Measurements from ENCODE around the gene RDH11.
A peak's percentile ranks its signal among the peaks of the same experiment; 100 is the strongest.

RDH11 gene

DNA sequence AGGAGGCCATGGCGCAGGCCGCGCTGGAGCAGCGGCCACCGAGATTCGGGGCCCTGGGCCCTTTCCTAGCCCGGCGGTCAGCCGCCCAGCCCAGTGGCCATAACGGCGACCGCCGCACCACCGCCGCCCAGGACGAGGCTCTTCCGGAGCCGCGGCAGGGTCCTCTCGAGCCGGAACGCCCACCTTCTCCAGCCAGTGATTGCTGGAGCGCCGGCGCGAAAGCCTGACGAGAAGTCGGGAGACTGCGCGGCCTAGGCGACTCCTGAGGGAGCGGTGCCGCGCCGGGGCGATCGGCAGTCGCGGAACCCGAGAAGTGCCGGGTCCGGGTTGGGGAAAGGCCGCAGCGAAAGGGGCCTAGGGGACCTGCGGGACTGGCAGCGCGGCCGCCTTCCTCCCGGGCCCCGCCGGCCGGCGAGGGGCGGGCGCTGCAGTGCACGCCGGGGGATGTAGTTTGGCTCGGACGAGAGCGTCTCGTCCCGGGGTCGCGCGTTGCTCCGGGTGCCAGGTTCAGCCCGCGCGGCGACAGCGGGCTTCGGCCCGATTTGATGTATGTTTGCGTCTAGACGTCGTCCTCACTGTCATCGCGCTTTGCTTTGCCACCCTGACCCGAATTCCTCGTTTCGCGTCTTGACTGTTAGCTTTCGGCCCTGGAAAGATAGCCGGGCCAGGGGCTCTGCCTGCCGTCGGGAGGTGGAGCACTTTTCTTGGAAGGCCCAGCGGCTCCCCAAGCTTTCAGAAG, 20.9 kb downstream of the RDH11 start, which contains the start of gene VTI1B:
Gene VTI1B (minus strand): TSS at position 153 of the 739 bp plus-strand sequence. CDS start 143 bp downstream, at position 10.
- peaks cover 12% of the 10 kb centered on the region for H3K4me1 ChIP-seq (ENCODE audit: control insufficient read depth, insufficient read depth, low read length)
- H3K27ac ChIP-seq (ENCODE audit: extremely low read depth, low read depth, low read length) = peak within 1 kb of the TSS; percentile 97
- no peaks in the 10 kb centered on the region for H3K9me3 ChIP-seq (ENCODE audit: control insufficient read depth, insufficient read depth, low read depth, low read length)
- ChIA-PET POLR2A (interaction anchor here (1.3 to 2.9 kb wide), 2 partner anchors 21 to 27 kb away, joined by 3 to 15 read pairs; partner anchors contain the start of genes RDH11 and RDH12), CTCF (interaction anchor here (0.7 to 2.4 kb wide), 10 partner anchors 27 to 184 kb away, joined by 3 to 9 read pairs (median 4); partner anchors contain the start of gene RDH12)
- H3K4me3 ChIP-seq (ENCODE audit: low read depth, low read length) = peak within 1 kb of the TSS; percentile 98
- H3K36me3 ChIP-seq (ENCODE audit: control insufficient read depth in 2 of 2, insufficient read depth in 1 of 2, low read length in 2 of 2) = peaks cover 18 to 27% of the 10 kb centered on the region in 2 experiments
- peak; percentile 62; the same call in 1 of the 2 replicates for TF ChIP-seq SP7 (tag by site-specific recombination; IDR thresholded peaks at IDR 0.05)
- TF ChIP-seq ZNF776 (tag by site-specific recombination; IDR thresholded peaks at IDR 0.05; ENCODE audit: borderline replicate concordance) = no peak
- no peak for TF ChIP-seq ZNF645 (tag by site-specific recombination; IDR thresholded peaks at IDR 0.05)
- TF ChIP-seq ZSCAN4 (tag by site-specific recombination; IDR thresholded peaks at IDR 0.05) = no peak
- no peak for TF ChIP-seq ZNF202 (tag by site-specific recombination; IDR thresholded peaks at IDR 0.05; ENCODE audit: borderline replicate concordance)
- peak; percentile 61 for TF ChIP-seq SP2 (tag by site-specific recombination; IDR thresholded peaks at IDR 0.05)
- TF ChIP-seq, protein P1, sequence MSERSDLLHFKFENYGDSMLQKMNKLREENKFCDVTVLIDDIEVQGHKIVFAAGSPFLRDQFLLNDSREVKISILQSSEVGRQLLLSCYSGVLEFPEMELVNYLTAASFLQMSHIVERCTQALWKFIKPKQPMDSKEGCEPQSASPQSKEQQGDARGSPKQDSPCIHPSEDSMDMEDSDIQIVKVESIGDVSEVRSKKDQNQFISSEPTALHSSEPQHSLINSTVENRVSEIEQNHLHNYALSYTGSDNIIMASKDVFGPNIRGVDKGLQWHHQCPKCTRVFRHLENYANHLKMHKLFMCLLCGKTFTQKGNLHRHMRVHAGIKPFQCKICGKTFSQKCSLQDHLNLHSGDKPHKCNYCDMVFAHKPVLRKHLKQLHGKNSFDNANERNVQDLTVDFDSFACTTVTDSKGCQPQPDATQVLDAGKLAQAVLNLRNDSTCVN (tag by site-specific recombination; optimal IDR thresholded peaks at IDR 0.05) = peak; percentile 92
- peak; percentile 64; the same call in 1 of the 2 replicates for TF ChIP-seq ZBTB11 (tag by site-specific recombination; conservative IDR thresholded peaks at IDR 0.05; ENCODE audit: low read depth)
- TF ChIP-seq ZBTB7A (tag by site-specific recombination; IDR thresholded peaks at IDR 0.05; ENCODE audit: low read depth) = peak; percentile 66; the same call in 1 of the 2 replicates
- no peak for TF ChIP-seq ZNF174 (tag by site-specific recombination; IDR thresholded peaks at IDR 0.05)
- TF ChIP-seq, protein P2, sequence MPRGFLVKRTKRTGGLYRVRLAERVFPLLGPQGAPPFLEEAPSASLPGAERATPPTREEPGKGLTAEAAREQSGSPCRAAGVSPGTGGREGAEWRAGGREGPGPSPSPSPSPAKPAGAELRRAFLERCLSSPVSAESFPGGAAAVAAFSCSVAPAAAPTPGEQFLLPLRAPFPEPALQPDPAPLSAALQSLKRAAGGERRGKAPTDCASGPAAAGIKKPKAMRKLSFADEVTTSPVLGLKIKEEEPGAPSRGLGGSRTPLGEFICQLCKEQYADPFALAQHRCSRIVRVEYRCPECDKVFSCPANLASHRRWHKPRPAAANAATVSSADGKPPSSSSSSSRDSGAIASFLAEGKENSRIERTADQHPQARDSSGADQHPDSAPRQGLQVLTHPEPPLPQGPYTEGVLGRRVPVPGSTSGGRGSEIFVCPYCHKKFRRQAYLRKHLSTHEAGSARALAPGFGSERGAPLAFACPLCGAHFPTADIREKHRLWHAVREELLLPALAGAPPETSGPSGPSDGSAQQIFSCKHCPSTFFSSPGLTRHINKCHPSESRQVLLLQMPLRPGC (tag by site-specific recombination; IDR thresholded peaks at IDR 0.05) = 0 out of 2 replicates have a peak, but pooled peaks have one; percentile 49
- TF ChIP-seq ZNF555 (tag by site-specific recombination; conservative IDR thresholded peaks at IDR 0.05) = no peak
- TF ChIP-seq ZNF76 (tag by site-specific recombination; IDR thresholded peaks at IDR 0.05; ENCODE audit: borderline replicate concordance, low read depth) = peak; percentile 89
- TF ChIP-seq GLI4 (tag by site-specific recombination; IDR thresholded peaks at IDR 0.05) = no peak
- TF ChIP-seq SETDB1 (IDR thresholded peaks at IDR 0.05; ENCODE audit: insufficient read length, low read length) = no peak
- no peak for TF ChIP-seq ZNF214 (tag by site-specific recombination; IDR thresholded peaks at IDR 0.05; ENCODE audit: borderline replicate concordance)
- TF ChIP-seq ZNF791 (tag by site-specific recombination; IDR thresholded peaks at IDR 0.05) = no peak
- TF ChIP-seq, protein P3, sequence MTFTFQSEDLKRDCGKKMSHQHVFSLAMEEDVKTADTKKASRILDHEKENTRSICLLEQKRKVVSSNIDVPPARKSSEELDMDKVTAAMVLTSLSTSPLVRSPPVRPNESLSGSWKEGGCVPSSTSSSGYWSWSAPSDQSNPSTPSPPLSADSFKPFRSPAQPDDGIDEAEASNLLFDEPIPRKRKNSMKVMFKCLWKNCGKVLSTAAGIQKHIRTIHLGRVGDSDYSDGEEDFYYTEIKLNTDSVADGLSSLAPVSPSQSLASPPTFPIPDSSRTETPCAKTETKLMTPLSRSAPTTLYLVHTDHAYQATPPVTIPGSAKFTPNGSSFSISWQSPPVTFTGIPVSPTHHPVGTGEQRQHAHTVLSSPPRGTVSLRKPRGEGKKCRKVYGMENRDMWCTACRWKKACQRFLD (tag by site-specific recombination; IDR thresholded peaks at IDR 0.05) = peak; percentile 98
- no peak for TF ChIP-seq ZNF223 (tag by site-specific recombination; IDR thresholded peaks at IDR 0.05)
- no peak for TF ChIP-seq ZNF10 (tag by site-specific recombination; IDR thresholded peaks at IDR 0.05)
- TF ChIP-seq ZNF140 (tag by site-specific recombination; IDR thresholded peaks at IDR 0.05) = no peak
- TF ChIP-seq ZNF830 (tag by site-specific recombination; IDR thresholded peaks at IDR 0.05; ENCODE audit: low read depth) = no peak
- no peak for TF ChIP-seq ZNF514 (tag by site-specific recombination; IDR thresholded peaks at IDR 0.05)
- TF ChIP-seq ZNF580 (tag by site-specific recombination; IDR thresholded peaks at IDR 0.05) = no peak; the same call in 1 of the 2 replicates
- peak; percentile 36; the same call in 1 of the 2 replicates for TF ChIP-seq ZNF561 (tag by site-specific recombination; IDR thresholded peaks at IDR 0.05; ENCODE audit: borderline replicate concordance)

All from HEK293 (cell line).